Lung (tissue), 16 donors: ENCODE data around the gene USP4. TPM values are rescaled to one million over a fixed set of nuclear protein-coding genes. Genes with fewer than 3 reads are reported as not detected.
A peak's percentile ranks its signal among the peaks of the same experiment; 100 is the strongest.

Experiments used
- ATAC-seq: fragments of 200-7000 bp; cut with Tn5 transposase; one replicate; pipeline ENCODE4 v1.9.1; 2020; ENCODE audit warnings: moderate number of reproducible peaks; ENCODE audit not compliant: insufficient read depth, low FRiP score
- DNase-seq, 3 donors: peaks; one replicate each; pipeline ENCODE4 v3.0.0-alpha.2; 2013 to 2017
- H3K27ac ChIP-seq, 2 donors: one replicate each; pipeline ENCODE4 v1.5.1; 2013; ENCODE audit warnings: mild to moderate bottlenecking in 2 of 2, moderate library complexity in 2 of 2, control low read depth in 1 of 2, inconsistent platforms in 1 of 2, low read depth in 1 of 2, low read length in 1 of 2
- H3K27me3 ChIP-seq, 3 donors: one replicate each; pipeline ENCODE4 v1.5.1; 2013; ENCODE audit warnings: low read length in 2 of 3; ENCODE audit not compliant: control insufficient read depth in 3 of 3, insufficient read depth in 3 of 3
- H3K36me3 ChIP-seq, 4 donors: one replicate each; pipeline ENCODE4 v1.5.1; 2013; ENCODE audit warnings: low read length in 4 of 4, mild to moderate bottlenecking in 1 of 4, moderate library complexity in 1 of 4; ENCODE audit not compliant: control insufficient read depth in 4 of 4, insufficient read depth in 4 of 4
- H3K4me1 ChIP-seq, 5 donors: one replicate each; pipeline ENCODE4 v1.5.1; 2013; ENCODE audit warnings: low read length in 5 of 5, mild to moderate bottlenecking in 2 of 5, moderate library complexity in 1 of 5; ENCODE audit not compliant: control insufficient read depth in 5 of 5, insufficient read depth in 5 of 5
- H3K4me3 ChIP-seq: one replicate; pipeline ENCODE4 v1.5.1; 2013; ENCODE audit warnings: mild to moderate bottlenecking, control low read depth, moderate library complexity
- H3K9ac ChIP-seq, 2 donors: one replicate each; pipeline ENCODE4 v1.5.1; 2013; ENCODE audit warnings: low read length in 2 of 2, control low read depth in 1 of 2; ENCODE audit not compliant: insufficient read depth in 1 of 2
- H3K9me3 ChIP-seq, 4 donors: one replicate each; pipeline ENCODE4 v1.5.1; 2013; ENCODE audit warnings: low read length in 3 of 4, mild to moderate bottlenecking in 1 of 4, moderate library complexity in 1 of 4; ENCODE audit not compliant: control insufficient read depth in 4 of 4, insufficient read depth in 3 of 4
- WGBS, 2 donors: extraction: QIAGEN DNeasy Blood & Tissue Kit; methylation state at CpG; one replicate each; pipeline ENCODE4 v1.1.7; 2013; 5-methylcytosine and 5-hydroxymethylcytosine counted together
- long read RNA-seq, 5 donors: transcript quantifications; one replicate each; lab custom pipeline, GENCODE V29; 2026
- polyA plus RNA-seq, 2 donors: library from polyadenylated mRNA; stranded (reverse); fragments of 200-250 nt; gene quantifications; one replicate each; pipeline ENCODE4 v1.2.1, GENCODE V29; 2013
- total RNA-seq, 2 donors: library from RNA; depleted of rRNA in 1 of 2; stranded (reverse); fragments of >200 nt in 1 of 2; gene quantifications; one replicate each; pipeline ENCODE4 v1.2.1, GENCODE V29; 2014 to 2021
- TF ChIP-seq, protein P1 (sequence below): IDR thresholded peaks from 2 replicates; pipeline ENCODE4 v1.5.1; 2012; ENCODE audit warnings: mild to moderate bottlenecking; ENCODE audit errors: control extremely low read depth, extremely low read depth
- donor health status: control.
- donor health status: control.
- donor health status: Bipolar disorder and iron deficiency.
- donor health status: healthy.
- donor health status: DM: yes; HTN: yes; CAD: no.

The USP4 gene, protein sequence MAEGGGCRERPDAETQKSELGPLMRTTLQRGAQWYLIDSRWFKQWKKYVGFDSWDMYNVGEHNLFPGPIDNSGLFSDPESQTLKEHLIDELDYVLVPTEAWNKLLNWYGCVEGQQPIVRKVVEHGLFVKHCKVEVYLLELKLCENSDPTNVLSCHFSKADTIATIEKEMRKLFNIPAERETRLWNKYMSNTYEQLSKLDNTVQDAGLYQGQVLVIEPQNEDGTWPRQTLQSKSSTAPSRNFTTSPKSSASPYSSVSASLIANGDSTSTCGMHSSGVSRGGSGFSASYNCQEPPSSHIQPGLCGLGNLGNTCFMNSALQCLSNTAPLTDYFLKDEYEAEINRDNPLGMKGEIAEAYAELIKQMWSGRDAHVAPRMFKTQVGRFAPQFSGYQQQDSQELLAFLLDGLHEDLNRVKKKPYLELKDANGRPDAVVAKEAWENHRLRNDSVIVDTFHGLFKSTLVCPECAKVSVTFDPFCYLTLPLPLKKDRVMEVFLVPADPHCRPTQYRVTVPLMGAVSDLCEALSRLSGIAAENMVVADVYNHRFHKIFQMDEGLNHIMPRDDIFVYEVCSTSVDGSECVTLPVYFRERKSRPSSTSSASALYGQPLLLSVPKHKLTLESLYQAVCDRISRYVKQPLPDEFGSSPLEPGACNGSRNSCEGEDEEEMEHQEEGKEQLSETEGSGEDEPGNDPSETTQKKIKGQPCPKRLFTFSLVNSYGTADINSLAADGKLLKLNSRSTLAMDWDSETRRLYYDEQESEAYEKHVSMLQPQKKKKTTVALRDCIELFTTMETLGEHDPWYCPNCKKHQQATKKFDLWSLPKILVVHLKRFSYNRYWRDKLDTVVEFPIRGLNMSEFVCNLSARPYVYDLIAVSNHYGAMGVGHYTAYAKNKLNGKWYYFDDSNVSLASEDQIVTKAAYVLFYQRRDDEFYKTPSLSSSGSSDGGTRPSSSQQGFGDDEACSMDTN
- 10 to 100 TPM; 67.1 to 72.4 TPM for total RNA-seq
- polyA plus RNA-seq, result 10 to 100 TPM; 39.4 to 42.2 TPM
- long read RNA-seq, donor 1, partial matches to known transcripts, result 10 of 16 reads
- long read RNA-seq, donor 1, other reads (novel, unspliced or antisense), result 0 of 16 reads
- long read RNA-seq, donor 2, partial matches to known transcripts, result 0 of 1 reads
- long read RNA-seq, donor 2, other reads (novel, unspliced or antisense), result 0 of 1 reads
- long read RNA-seq, donor 3, partial matches to known transcripts, result 6 of 9 reads
- long read RNA-seq, donor 3, other reads (novel, unspliced or antisense), result 0 of 9 reads
- long read RNA-seq, donor 4, partial matches to known transcripts, result 0 of 9 reads
- long read RNA-seq, donor 4, other reads (novel, unspliced or antisense), result 6 of 9 reads
- long read RNA-seq, donor 5, transcript USP4-202 (21 exons, 3,222 nt), result minor isoform, 5 of 29 reads
- long read RNA-seq, donor 5, transcript USP4-210 (2 exons, 727 nt), result major isoform, 6 of 29 reads
- long read RNA-seq, donor 5, partial matches to known transcripts, result 5 of 29 reads
- long read RNA-seq, donor 5, other reads (novel, unspliced or antisense), result 11 of 29 reads

DNA sequence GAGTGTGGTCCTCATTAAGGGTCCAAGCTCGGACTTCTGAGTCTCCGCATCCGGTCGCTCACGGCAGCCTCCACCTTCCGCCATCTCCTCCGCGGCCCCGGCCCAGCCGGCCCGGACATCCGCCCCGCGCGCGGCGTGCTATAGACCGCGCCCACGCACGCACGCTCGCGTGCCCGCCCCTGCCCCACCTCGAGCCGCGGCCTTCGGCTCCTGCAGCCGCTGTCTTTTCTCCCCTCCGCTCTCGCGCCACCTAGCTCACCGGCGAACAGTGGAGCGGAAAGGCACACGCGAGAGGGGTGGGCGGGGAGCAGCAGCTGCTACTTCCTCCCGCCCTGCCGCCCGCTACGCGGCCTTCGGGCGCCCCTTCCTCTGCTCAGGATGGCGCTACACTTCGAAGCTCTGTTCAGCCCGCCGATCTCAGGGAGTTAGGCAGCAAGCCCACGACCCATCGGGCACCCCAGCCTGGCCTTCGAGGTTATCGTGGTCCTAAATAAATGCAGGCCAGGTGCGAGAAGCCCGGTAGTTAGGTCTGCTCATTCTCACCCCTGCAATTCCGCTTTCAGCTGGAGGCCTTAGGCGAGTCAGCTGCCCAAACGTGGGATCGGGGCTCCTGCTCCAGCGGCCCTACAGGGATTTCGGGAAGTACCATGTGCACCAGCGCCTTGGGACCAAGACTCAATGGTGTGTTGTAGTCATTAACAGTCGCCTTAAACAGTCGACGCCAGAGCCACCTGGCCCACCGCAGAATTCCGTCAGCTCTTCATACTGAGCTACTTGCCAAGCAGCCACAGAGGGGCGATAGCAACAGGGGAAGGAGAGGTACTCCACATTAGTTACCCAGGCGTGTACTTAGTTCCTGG lies at the start of gene USP4:
TSS of gene USP4 (minus strand) at position 113 of the 860 bp plus-strand sequence. CDS start at position 84, 29 bp downstream.
- ATAC-seq (peak; percentile 98), DNase-seq (peak; percentile 89 to 95 (median 90))
- 0% methylated on average over 67 to 70 of the region's 70 CpGs for WGBS, 2 donors
- TF ChIP-seq, protein P1, sequence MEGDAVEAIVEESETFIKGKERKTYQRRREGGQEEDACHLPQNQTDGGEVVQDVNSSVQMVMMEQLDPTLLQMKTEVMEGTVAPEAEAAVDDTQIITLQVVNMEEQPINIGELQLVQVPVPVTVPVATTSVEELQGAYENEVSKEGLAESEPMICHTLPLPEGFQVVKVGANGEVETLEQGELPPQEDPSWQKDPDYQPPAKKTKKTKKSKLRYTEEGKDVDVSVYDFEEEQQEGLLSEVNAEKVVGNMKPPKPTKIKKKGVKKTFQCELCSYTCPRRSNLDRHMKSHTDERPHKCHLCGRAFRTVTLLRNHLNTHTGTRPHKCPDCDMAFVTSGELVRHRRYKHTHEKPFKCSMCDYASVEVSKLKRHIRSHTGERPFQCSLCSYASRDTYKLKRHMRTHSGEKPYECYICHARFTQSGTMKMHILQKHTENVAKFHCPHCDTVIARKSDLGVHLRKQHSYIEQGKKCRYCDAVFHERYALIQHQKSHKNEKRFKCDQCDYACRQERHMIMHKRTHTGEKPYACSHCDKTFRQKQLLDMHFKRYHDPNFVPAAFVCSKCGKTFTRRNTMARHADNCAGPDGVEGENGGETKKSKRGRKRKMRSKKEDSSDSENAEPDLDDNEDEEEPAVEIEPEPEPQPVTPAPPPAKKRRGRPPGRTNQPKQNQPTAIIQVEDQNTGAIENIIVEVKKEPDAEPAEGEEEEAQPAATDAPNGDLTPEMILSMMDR, result peak; percentile 51
- Histone ChIP-seq H3K27me3 (no peaks in the 10 kb centered on the region), H3K36me3 (peaks cover 0 to 5% (median 3%) of the 10 kb centered on the region in 4 donors), H3K27ac (peak within 1 kb of the TSS; percentile 96 to 100), H3K9me3 (no peaks in the 10 kb centered on the region), H3K9ac (peak within 1 kb of the TSS; percentile 76 to 94), H3K4me3 (peak within 1 kb of the TSS; percentile 89), H3K4me1 (peaks cover 3 to 13% (median 8%) of the 10 kb centered on the region in 5 donors)

DNA sequence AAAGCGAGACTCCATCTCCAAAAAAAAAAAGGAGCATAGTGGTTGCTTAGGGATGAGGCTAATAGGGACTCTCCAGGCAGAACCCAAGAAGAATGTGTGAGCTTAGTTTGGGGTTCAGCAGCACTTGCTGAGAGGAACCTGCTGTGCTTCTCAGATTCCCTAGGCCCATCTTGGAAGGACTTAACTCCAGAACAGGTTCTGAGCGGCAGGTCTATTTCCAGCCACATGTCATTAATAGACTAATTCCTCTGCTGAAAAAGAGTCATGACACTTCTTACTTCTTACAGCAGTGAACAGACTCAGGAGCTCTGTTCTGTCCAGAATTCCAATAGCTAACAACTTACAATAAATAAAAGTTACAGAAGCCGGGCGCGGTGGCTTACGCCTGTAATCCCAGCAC lies 49.4 kb upstream of the USP4 start:
- no peak for ATAC-seq
- Histone ChIP-seq H3K9me3 (no peaks in the 10 kb centered on the region), H3K27ac (no peak overlapping the region), H3K4me1 (peaks cover 0 to 12% (median 3%) of the 10 kb centered on the region in 5 donors), H3K36me3 (peaks cover 0 to 8% (median 1%) of the 10 kb centered on the region in 4 donors), H3K9ac (no peak overlapping the region), H3K4me3 (no peak overlapping the region), H3K27me3 (no peaks in the 10 kb centered on the region)
- 96 to 98% methylated on average over 6 of the region's 6 CpGs for WGBS, 2 donors
- DNase-seq, result no peak
- TF ChIP-seq, protein P1, result no peak
